Lung (tissue), 12 donors: ENCODE results near the gene DNAH17. TPM values are rescaled to one million over a fixed set of nuclear protein-coding genes. Genes with fewer than 3 reads are reported as not detected.

ENCODE experiments used
- ATAC-seq: fragments of 200-7000 bp; cut with Tn5 transposase; one replicate; pipeline ENCODE4 v1.9.1; 2020; ENCODE audit warnings: moderate number of reproducible peaks; ENCODE audit not compliant: insufficient read depth, low FRiP score
- DNase-seq, 3 donors: peaks; one replicate each; pipeline ENCODE4 v3.0.0-alpha.2; 2013 to 2017
- H3K27ac ChIP-seq, 2 donors: one replicate each; pipeline ENCODE4 v1.5.1; 2013; ENCODE audit warnings: mild to moderate bottlenecking in 2 of 2, moderate library complexity in 2 of 2, control low read depth in 1 of 2, inconsistent platforms in 1 of 2, low read depth in 1 of 2, low read length in 1 of 2
- H3K27me3 ChIP-seq, 3 donors: one replicate each; pipeline ENCODE4 v1.5.1; 2013; ENCODE audit warnings: low read length in 2 of 3; ENCODE audit not compliant: control insufficient read depth in 3 of 3, insufficient read depth in 3 of 3
- H3K36me3 ChIP-seq, 4 donors: one replicate each; pipeline ENCODE4 v1.5.1; 2013; ENCODE audit warnings: low read length in 4 of 4, mild to moderate bottlenecking in 1 of 4, moderate library complexity in 1 of 4; ENCODE audit not compliant: control insufficient read depth in 4 of 4, insufficient read depth in 4 of 4
- H3K4me1 ChIP-seq, 5 donors: one replicate each; pipeline ENCODE4 v1.5.1; 2013; ENCODE audit warnings: low read length in 5 of 5, mild to moderate bottlenecking in 2 of 5, moderate library complexity in 1 of 5; ENCODE audit not compliant: control insufficient read depth in 5 of 5, insufficient read depth in 5 of 5
- H3K4me3 ChIP-seq: one replicate; pipeline ENCODE4 v1.5.1; 2013; ENCODE audit warnings: mild to moderate bottlenecking, control low read depth, moderate library complexity
- H3K9ac ChIP-seq, 2 donors: one replicate each; pipeline ENCODE4 v1.5.1; 2013; ENCODE audit warnings: low read length in 2 of 2, control low read depth in 1 of 2; ENCODE audit not compliant: insufficient read depth in 1 of 2
- H3K9me3 ChIP-seq, 4 donors: one replicate each; pipeline ENCODE4 v1.5.1; 2013; ENCODE audit warnings: low read length in 3 of 4, mild to moderate bottlenecking in 1 of 4, moderate library complexity in 1 of 4; ENCODE audit not compliant: control insufficient read depth in 4 of 4, insufficient read depth in 3 of 4
- CTCF ChIP-seq: IDR thresholded peaks from 2 replicates; pipeline ENCODE4 v1.5.1; 2012; ENCODE audit warnings: mild to moderate bottlenecking; ENCODE audit errors: control extremely low read depth, extremely low read depth
- WGBS, 2 donors: extraction: QIAGEN DNeasy Blood & Tissue Kit; methylation state at CpG; one replicate each; pipeline ENCODE4 v1.1.7; 2013; 5-methylcytosine and 5-hydroxymethylcytosine counted together
- polyA plus RNA-seq, 2 donors: library from polyadenylated mRNA; stranded (reverse); fragments of 200-250 nt; gene quantifications; one replicate each; pipeline ENCODE4 v1.2.1, GENCODE V29; 2013
- total RNA-seq, 2 donors: library from RNA; depleted of rRNA in 1 of 2; stranded (reverse); fragments of >200 nt in 1 of 2; gene quantifications; one replicate each; pipeline ENCODE4 v1.2.1, GENCODE V29; 2014 to 2021
- donor health status: control.
- donor health status: control.
- donor health status: Bipolar disorder and iron deficiency.
- donor health status: healthy.
- donor health status: DM: yes; HTN: yes; CAD: no.

The DNAH17 gene
- total and polyA plus RNA-seq, 4 donors, result 0.44 to 1.6 (median 1.2) TPM

DNA sequence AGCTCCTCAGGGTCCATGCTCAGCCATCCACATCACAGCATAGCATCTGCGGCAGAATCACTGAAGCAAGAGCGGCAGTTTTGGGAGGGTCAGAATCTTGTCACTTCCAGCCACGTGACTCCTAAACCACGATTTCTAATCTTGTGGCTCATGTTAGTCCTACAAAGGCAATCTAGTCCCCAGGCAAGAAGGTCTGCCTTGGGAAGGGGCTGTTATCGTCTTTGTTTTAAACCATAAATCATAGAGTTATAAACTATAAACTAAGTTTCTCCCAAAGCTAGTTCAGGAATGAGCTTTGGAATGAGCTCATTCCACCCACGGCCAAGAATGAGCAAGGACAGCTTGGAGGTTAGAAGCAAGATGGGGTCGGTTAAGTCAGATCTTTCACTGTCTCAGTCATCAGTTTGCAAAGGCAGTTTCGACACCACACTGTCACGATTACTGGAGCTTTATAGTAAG lies 20.8 kb upstream of the DNAH17 start:
- Histone ChIP-seq H3K9me3 (no peaks in the 10 kb centered on the region), H3K27ac (no peak overlapping the region), H3K4me3 (no peak overlapping the region), H3K9ac (no peak overlapping the region), H3K27me3 (no peaks in the 10 kb centered on the region), H3K36me3 (no peaks in the 10 kb centered on the region), H3K4me1 (peaks cover 0 to 8% (median 4%) of the 10 kb centered on the region in 5 donors)
- TF ChIP-seq CTCF, result no peak
- ATAC-seq (no peak), DNase-seq (peak in 2 of 3 donors; percentile 16 to 20)
- 51 to 69% methylated on average over 9 of the region's 9 CpGs for WGBS, 2 donors

- Histone ChIP-seq H3K27ac (no peak overlapping the region), H3K4me3 (no peak overlapping the region), H3K9ac (no peak overlapping the region), H3K9me3 (no peaks in the 10 kb centered on the region), H3K27me3 (no peaks in the 10 kb centered on the region), H3K36me3 (no peaks in the 10 kb centered on the region), H3K4me1 (peaks cover 0 to 13% (median 4%) of the 10 kb centered on the region in 5 donors)
- DNase-seq (peak in 1 of 3 donors; percentile 17), ATAC-seq (no peak)
- TF ChIP-seq CTCF, result no peak
- WGBS, 2 donors, result 82 to 85% methylated on average over 12 of the region's 12 CpGs
Measured at GRCh38 chr17:78596871-78597764, 19.9 kb upstream of the DNAH17 start.

DNA sequence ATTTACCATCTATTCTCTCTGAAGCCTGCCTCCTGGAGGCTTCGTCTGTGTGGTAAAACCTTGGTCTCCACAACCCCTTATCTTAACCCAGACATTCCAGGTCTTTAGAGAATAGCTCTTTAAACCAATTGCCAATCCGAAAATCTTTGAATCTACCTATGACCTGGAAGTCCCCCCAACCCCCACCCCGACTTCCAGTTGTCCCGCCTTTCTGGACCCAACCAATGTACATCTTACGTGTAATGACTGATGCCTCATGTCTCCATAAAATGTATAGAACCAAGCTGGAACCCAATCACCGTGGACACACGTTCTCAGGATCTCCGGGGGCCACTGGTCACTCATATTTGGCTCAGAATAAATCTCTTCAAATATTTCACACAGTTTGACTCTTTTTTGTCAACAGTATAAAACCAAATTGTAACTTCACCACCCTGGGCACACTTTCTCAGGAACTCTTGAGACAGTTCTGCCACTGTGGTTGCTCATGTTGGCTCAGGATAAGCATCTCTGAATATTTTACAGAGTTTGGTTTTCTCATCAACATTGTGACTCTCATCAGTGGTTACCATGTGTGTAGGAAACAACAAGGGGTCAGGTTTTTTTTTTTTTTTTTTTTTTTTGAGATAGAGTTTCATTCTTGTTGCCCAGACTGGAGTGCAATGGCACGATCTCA lies 18.1 kb upstream of the DNAH17 start:
- no peak for TF ChIP-seq CTCF
- H3K27ac ChIP-seq, result no peak overlapping the region
- 93 to 98% methylated on average over 9 of the region's 9 CpGs for WGBS, 2 donors
- H3K9ac ChIP-seq, result no peak overlapping the region
- no peak for ATAC-seq
- no peaks in the 10 kb centered on the region for H3K27me3 ChIP-seq
- H3K9me3 ChIP-seq, result no peaks in the 10 kb centered on the region
- no peak overlapping the region for H3K4me3 ChIP-seq
- no peak for DNase-seq
- no peaks in the 10 kb centered on the region for H3K36me3 ChIP-seq
- peaks cover 0 to 14% (median 3%) of the 10 kb centered on the region in 5 donors for H3K4me1 ChIP-seq
